ENCODE data around the gene UBE2E2. TPM values are rescaled to one million over a fixed set of nuclear protein-coding genes. Genes with fewer than 3 reads are reported as not detected.
A peak's percentile ranks its signal among the peaks of the same experiment; 100 is the strongest.

UBE2E2 gene
- total RNA-seq, 3 donors from 2014 or later (not counting 1 experiment from before 2014, with no cell fraction given), result 4.8 to 6.1 (median 5.3) TPM

GRCh38 chr3:23430781-23431398, 227.8 kb downstream of the UBE2E2 start:
- no peak for DNase-seq
- H3K36me3 ChIP-seq (ENCODE audit: control insufficient read depth, insufficient read depth, low read length), result no peaks in the 10 kb centered on the region
- H3K27me3 ChIP-seq (ENCODE audit: control insufficient read depth, insufficient read depth, low read length), result no peaks in the 10 kb centered on the region
- H3K27ac ChIP-seq (ENCODE audit: low read length), result no peak overlapping the region
- intact Hi-C loops (cut with micrococcal nuclease), result no loop called here
- peak in 1 of 3 donors; percentile 65 for ATAC-seq
- Mint-ChIP-seq H3K27ac (peak overlapping the region in 1 of 2 donors; percentile 49), H3K36me3 (peaks cover 9% of the 10 kb centered on the region), H3K4me1 (peaks cover 17 to 19% of the 10 kb centered on the region in 2 donors), H3K27me3 (ENCODE audit: low read depth in 2 of 2) (peaks cover 0 to 2% of the 10 kb centered on the region in 2 donors), H3K9me3 (no peaks in the 10 kb centered on the region), H3K4me3 (peak overlapping the region; percentile 41)
- H3K9me3 ChIP-seq (ENCODE audit: control insufficient read depth, insufficient read depth, low read length), result no peaks in the 10 kb centered on the region
- no peak overlapping the region for H3K4me3 ChIP-seq (ENCODE audit: low read length)
- peaks cover 4% of the 10 kb centered on the region for H3K4me1 ChIP-seq (ENCODE audit: control insufficient read depth, insufficient read depth, low read length)
- no peak for TF ChIP-seq CTCF (IDR thresholded peaks at IDR 0.05)
- WGBS (ENCODE audit: insufficient coverage), result 29% methylated on average over 2 of the region's 2 CpGs

GRCh38 chr3:23431764-23432163, 228.6 kb downstream of the UBE2E2 start:
- Mint-ChIP-seq H3K9me3 (no peaks in the 10 kb centered on the region), H3K27me3 (ENCODE audit: low read depth in 2 of 2) (no peaks in the 10 kb centered on the region), H3K27ac (no peak overlapping the region), H3K36me3 (peaks cover under 1% of the 10 kb centered on the region), H3K4me1 (peaks cover 17 to 19% of the 10 kb centered on the region in 2 donors), H3K4me3 (no peak overlapping the region)
- no peak for ATAC-seq
- WGBS (ENCODE audit: insufficient coverage), result no CpG with 5 or more reads among the region's 3 CpGs
- H3K27ac ChIP-seq (ENCODE audit: low read length), result no peak overlapping the region
- H3K27me3 ChIP-seq (ENCODE audit: control insufficient read depth, insufficient read depth, low read length), result no peaks in the 10 kb centered on the region
- H3K9me3 ChIP-seq (ENCODE audit: control insufficient read depth, insufficient read depth, low read length), result no peaks in the 10 kb centered on the region
- H3K4me1 ChIP-seq (ENCODE audit: control insufficient read depth, insufficient read depth, low read length), result peaks cover 4% of the 10 kb centered on the region
- no peaks in the 10 kb centered on the region for H3K36me3 ChIP-seq (ENCODE audit: control insufficient read depth, insufficient read depth, low read length)
- H3K4me3 ChIP-seq (ENCODE audit: low read length), result no peak overlapping the region
- intact Hi-C loops (cut with micrococcal nuclease), result no loop called here
- no peak for TF ChIP-seq CTCF (IDR thresholded peaks at IDR 0.05)
- DNase-seq, result no peak

GRCh38 chr3:23435318-23435717, 232.2 kb downstream of the UBE2E2 start:
- 59% methylated on average over 2 of the region's 2 CpGs for WGBS (ENCODE audit: insufficient coverage)
- Mint-ChIP-seq H3K4me1 (peaks cover 23 to 29% of the 10 kb centered on the region in 2 donors), H3K4me3 (no peak overlapping the region), H3K9me3 (no peaks in the 10 kb centered on the region), H3K27me3 (ENCODE audit: low read depth in 2 of 2) (no peaks in the 10 kb centered on the region), H3K27ac (no peak overlapping the region), H3K36me3 (no peaks in the 10 kb centered on the region)
- DNase-seq, result no peak
- Histone ChIP-seq H3K27ac (ENCODE audit: low read length) (no peak overlapping the region), H3K4me1 (ENCODE audit: control insufficient read depth, insufficient read depth, low read length) (peaks cover 7% of the 10 kb centered on the region), H3K9me3 (ENCODE audit: control insufficient read depth, insufficient read depth, low read length) (no peaks in the 10 kb centered on the region), H3K27me3 (ENCODE audit: control insufficient read depth, insufficient read depth, low read length) (no peaks in the 10 kb centered on the region), H3K36me3 (ENCODE audit: control insufficient read depth, insufficient read depth, low read length) (no peaks in the 10 kb centered on the region), H3K4me3 (ENCODE audit: low read length) (no peak overlapping the region)
- intact Hi-C loops (cut with micrococcal nuclease), result no loop called here
- no peak for TF ChIP-seq CTCF (IDR thresholded peaks at IDR 0.05)
- no peak for ATAC-seq

GRCh38 chr3:23435904-23436303, 232.8 kb downstream of the UBE2E2 start:
- no peak overlapping the region for H3K27ac Mint-ChIP-seq
- WGBS (ENCODE audit: insufficient coverage), result 97% methylated on average over 9 of the region's 9 CpGs
- no peak for TF ChIP-seq CTCF (IDR thresholded peaks at IDR 0.05)
- Histone ChIP-seq H3K36me3 (ENCODE audit: control insufficient read depth, insufficient read depth, low read length) (no peaks in the 10 kb centered on the region), H3K4me3 (ENCODE audit: low read length) (no peak overlapping the region), H3K4me1 (ENCODE audit: control insufficient read depth, insufficient read depth, low read length) (peaks cover 4% of the 10 kb centered on the region), H3K27me3 (ENCODE audit: control insufficient read depth, insufficient read depth, low read length) (no peaks in the 10 kb centered on the region), H3K27ac (ENCODE audit: low read length) (no peak overlapping the region), H3K9me3 (ENCODE audit: control insufficient read depth, insufficient read depth, low read length) (no peaks in the 10 kb centered on the region)
- H3K36me3 Mint-ChIP-seq, result no peaks in the 10 kb centered on the region
- H3K4me3 Mint-ChIP-seq, result no peak overlapping the region
- DNase-seq (no peak), ATAC-seq (no peak)
- no peaks in the 10 kb centered on the region for H3K9me3 Mint-ChIP-seq
- no peaks in the 10 kb centered on the region for H3K27me3 Mint-ChIP-seq (ENCODE audit: low read depth in 2 of 2)
- peaks cover 24 to 29% of the 10 kb centered on the region in 2 donors for H3K4me1 Mint-ChIP-seq
- intact Hi-C loops (cut with micrococcal nuclease), result no loop called here

Data from natural killer cell (primary cell).